K562 treated with DMSO at 1 percent for 24 hours (cell line): ENCODE data around the gene FADD. TPM values are rescaled to one million over a fixed set of nuclear protein-coding genes. Genes with fewer than 3 reads are reported as not detected.

Experiments used
- total RNA-seq: library from RNA; unstranded; fragments of 300-600 nt; gene quantifications from 2 replicates; pipeline ENCODE4 v1.2.3, GENCODE V29; 2022; ENCODE audit warnings: low read depth; ENCODE audit not compliant: insufficient read depth

The FADD gene, protein sequence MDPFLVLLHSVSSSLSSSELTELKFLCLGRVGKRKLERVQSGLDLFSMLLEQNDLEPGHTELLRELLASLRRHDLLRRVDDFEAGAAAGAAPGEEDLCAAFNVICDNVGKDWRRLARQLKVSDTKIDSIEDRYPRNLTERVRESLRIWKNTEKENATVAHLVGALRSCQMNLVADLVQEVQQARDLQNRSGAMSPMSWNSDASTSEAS
- 44.9 and 48.0 TPM in 2 replicates for total RNA-seq

GRCh38 chr11:70202920-70203750, at the start of gene FADD:
Gene FADD, plus strand, starts transcription at chr11:70203296. Its CDS starts 164 bp downstream, at chr11:70203460.

Other genes starting within 250 kb of the FADD start
- gene ANO1, start 125.0 kb upstream of the FADD start, total RNA-seq: not detected in 2 replicates
- gene PPFIA1, start 67.4 kb downstream of the FADD start, total RNA-seq: 30.2 and 35.9 TPM in 2 replicates
- gene CTTN, start 195.2 kb downstream of the FADD start, total RNA-seq: 121 and 129 TPM in 2 replicates